ENCODE data around the gene KRT83.

- TF ChIP-seq POLR2AphosphoS5 (IDR thresholded peaks at IDR 0.05; ENCODE audit: low read depth, low read length) (no peak), ZC3H13 (CRISPR knock-in tag; IDR thresholded peaks at IDR 0.05) (no peak), EP300 (IDR thresholded peaks at IDR 0.05; ENCODE audit: low read depth in 2 of 2, low read length in 2 of 2) (no peak), EP300 (CRISPR knock-in tag; IDR thresholded peaks at IDR 0.05; ENCODE audit: borderline replicate concordance) (no peak), ZNF747 (CRISPR knock-in tag; IDR thresholded peaks at IDR 0.05; ENCODE audit: borderline replicate concordance) (no peak), USF2 (IDR thresholded peaks at IDR 0.05; ENCODE audit: low read depth, low read length) (no peak), USF2 (CRISPR knock-in tag; IDR thresholded peaks at IDR 0.05; ENCODE audit: borderline replicate concordance) (no peak), POLR2AphosphoS2 (IDR thresholded peaks at IDR 0.05; ENCODE audit: low read depth, low read length) (no peak), RBM39 (IDR thresholded peaks at IDR 0.05; ENCODE audit: low read depth, low read length, poor library complexity, severe bottlenecking) (no peak), ELF1 (CRISPR knock-in tag; IDR thresholded peaks at IDR 0.05) (no peak), TCF7L2 (IDR thresholded peaks at IDR 0.05; ENCODE audit: low read depth, low read length) (no peak), CHD4 (IDR thresholded peaks at IDR 0.05; ENCODE audit: borderline replicate concordance, low read length) (no peak), PCBP1 (IDR thresholded peaks at IDR 0.05; ENCODE audit: borderline replicate concordance, low read depth, low read length) (no peak), POLR2A (IDR thresholded peaks at IDR 0.05; ENCODE audit: insufficient read depth in 1 of 2, low read depth in 2 of 2, low read length in 2 of 2) (no peak)
Measured at GRCh38 chr12:52337054-52337453, 15.9 kb upstream of the KRT83 start.

Data from HepG2 (cell line).